GM10248 (cell line): ENCODE results near the gene PLEKHG4.

Source experiments
- CTCF ChIA-PET: fragments of 300-600 bp; sonication (Branson Sonifier 250); formaldehyde crosslinking; extraction: SDS; loops from one replicate; lab custom pipeline; 2021; ENCODE audit warnings: antibody characterized with exemption; lab: Yijun Ruan, JAX
- POLR2A ChIA-PET: fragments of 350-650 bp; sonication (Branson Sonifier 250); formaldehyde crosslinking; extraction: SDS; loops from one replicate; lab custom pipeline; 2020; ENCODE audit warnings: antibody characterized with exemption; lab: Yijun Ruan, JAX
- DNase-seq: peaks from one replicate; pipeline ENCODE4 v3.0.0; 2012; ENCODE audit errors: extremely low spot score
- CTCF ChIP-seq: IDR thresholded peaks from 2 replicates; pipeline ENCODE4 v1.5.1; 2012; ENCODE audit warnings: mild to moderate bottlenecking, low read depth; ENCODE audit errors: extremely low read depth, missing control alignments, control extremely low read depth

The PLEKHG4 gene

GRCh38 chr16:67252609-67253497 is 26.5 kb upstream of the PLEKHG4 start:
- no peak for TF ChIP-seq CTCF
- CTCF ChIA-PET = interaction anchor here (1.2 to 2.1 kb wide), 5 partner anchors 8 to 235 kb away, joined by 3 to 6 read pairs (median 5); no protein-coding TSS in a partner anchor
- POLR2A ChIA-PET = no interaction called here
- DNase-seq = no peak

- DNase-seq = no peak
- CTCF ChIA-PET = no interaction called here
- TF ChIP-seq CTCF = no peak
- POLR2A ChIA-PET = no interaction called here
Measured at GRCh38 chr16:67254801-67255552, 24.4 kb upstream of the PLEKHG4 start.

GRCh38 chr16:67255553-67256221 is 23.6 kb upstream of the PLEKHG4 start:
- ChIA-PET CTCF (no interaction called here), POLR2A (no interaction called here)
- no peak for TF ChIP-seq CTCF
- no peak for DNase-seq

- DNase-seq = no peak
- POLR2A ChIA-PET = interaction anchor here (0.5 kb wide), 1 partner anchor 864 kb away, joined by 3 read pairs; no protein-coding TSS in a partner anchor
- CTCF ChIA-PET = interaction anchor here (1.0 to 1.3 kb wide), 2 partner anchors 143 to 186 kb away, joined by 3 to 4 read pairs; no protein-coding TSS in a partner anchor
- no peak for TF ChIP-seq CTCF
Measured at GRCh38 chr16:67256701-67257230, 22.6 kb upstream of the PLEKHG4 start.

GRCh38 chr16:67257486-67258160 is 21.7 kb upstream of the PLEKHG4 start:
- ChIA-PET POLR2A (interaction anchor here (1.2 kb wide), 1 partner anchor 10 kb away, joined by 4 read pairs; the partner anchor contains the start of gene FHOD1), CTCF (interaction anchor here (1.0 to 1.3 kb wide), 5 partner anchors 13 to 185 kb away, joined by 3 to 5 read pairs (median 3); no protein-coding TSS in a partner anchor)
- DNase-seq = no peak
- TF ChIP-seq CTCF = no peak
